Measurements from ENCODE around the gene UQCC2.

GRCh38 chr6:33744001-33744848 lies 32.7 kb upstream of the UQCC2 start:
- TF ChIP-seq CTCF (IDR thresholded peaks at IDR 0.05) (peak; percentile 77 to 91), POLR2A (IDR thresholded peaks at IDR 0.05) (no peak)

All from suprapubic skin (tissue), 3 donors.